Ovary (tissue), 9 donors: ENCODE measurements around the gene SORCS2. TPM values are rescaled to one million over a fixed set of nuclear protein-coding genes. Genes with fewer than 3 reads are reported as not detected.

Experiments
- DNase-seq, 5 donors: peaks; one replicate each; pipeline ENCODE4 v3.0.0-alpha.2; 2019 to 2020
- H3K27ac ChIP-seq, 2 donors: fragments of 200-600 bp; one replicate each; pipeline versions ENCODE4 v1.5.1 to v1.8.0; 2019 to 2022
- H3K27me3 ChIP-seq: fragments of 200-600 bp; one replicate; pipeline ENCODE4 v1.8.0; 2022
- H3K36me3 ChIP-seq: fragments of 200-600 bp; sonication (generic); one replicate; pipeline ENCODE4 v1.5.1; 2019
- H3K4me1 ChIP-seq: one replicate; pipeline ENCODE4 v1.8.1; 2013; ENCODE audit warnings: mild to moderate bottlenecking, moderate library complexity; ENCODE audit not compliant: insufficient read depth
- H3K4me3 ChIP-seq: fragments of 200-600 bp; sonication (generic); one replicate; pipeline ENCODE4 v1.5.1; 2017
- H3K9me3 ChIP-seq, 2 donors: fragments of 200-600 bp in 1 of 2; sonication (generic) in 1 of 2; one replicate each; pipeline versions ENCODE4 v1.5.1 to v1.8.1; 2013 to 2019; ENCODE audit warnings: mild to moderate bottlenecking in 1 of 2, moderate library complexity in 1 of 2
- EP300 ChIP-seq: sonication (generic); formaldehyde crosslinking; IDR thresholded peaks from one replicate; pipeline ENCODE4 v1.6.1; 2017; ENCODE audit warnings: antibody characterized with exemption
- POLR2A ChIP-seq: fragments of 450-650 bp; IDR thresholded peaks from one replicate; pipeline ENCODE4 v1.6.1; 2017; ENCODE audit warnings: antibody characterized with exemption, mild to moderate bottlenecking, moderate library complexity
- whole genome bisulfite sequencing, 3 donors: extraction: QIAGEN DNeasy Blood & Tissue Kit in 1 of 3; methylation state at CpG; one replicate each; pipeline versions ENCODE4 v1.1.5 to v1.1.7; 2013 to 2017; 5-methylcytosine and 5-hydroxymethylcytosine counted together
- intact Hi-C, 4 donors: fragments of 100-400 bp; cut with DNase I; formaldehyde crosslinking; loops; one replicate each; pipeline versions ENCODE4 v1.11.0 to v1.15.1; 2022 to 2023
- polyA plus RNA-seq, 2 donors: library from polyadenylated mRNA; stranded (reverse); fragments of 200-250 nt in 1 of 2; fragments of 350-450 nt in 1 of 2; fragmentation: Illumina TruSeq in 1 of 2; extraction: RNeasy Lipid Tissue Mini Kit (QIAGEN cat#74804) in 1 of 2; gene quantifications; one replicate each; pipeline ENCODE4 v1.2.3, GENCODE V29; 2013 to 2014
- total RNA-seq, 7 donors: library from RNA; depleted of rRNA in 2 of 7; stranded (reverse); fragments of >200 nt in 2 of 7; fragmentation: NEBNext Ultra II Directional in 3 of 7; extraction: Animal tissue kit (Norgen Biotek cat#: 25700) in 3 of 7; gene quantifications; one replicate each; pipeline versions ENCODE4 v1.1.0 to v1.2.4, GENCODE V29; 2016 to 2023
- TF ChIP-seq, protein P1 (sequence below), 3 donors: fragments of 450-650 bp in 2 of 3; fragments of 200-600 bp in 1 of 3; IDR thresholded peaks; one replicate each; pipeline versions ENCODE4 v1.5.1 to v1.8.0; 2016 to 2022; ENCODE audit warnings: antibody characterized with exemption in 3 of 3, mild to moderate bottlenecking in 1 of 3
- donor health status: DM: no; HTN: no; CAD: no; lungs with moderate emphysema.
- donor health status: DM: no; HTN: no; CAD: no.
- donor health status: Bipolar disorder and iron deficiency.
- donor health status: DM: yes; HTN: yes; CAD: no.
- donor health status: DM: no; HTN: no; CAD: no.
- donor health status: DM: yes; HTN: yes; CAD: no.

SORCS2 gene
- total and polyA plus RNA-seq, 9 donors = 0.60 to 23.9 (median 7.1) TPM

GRCh38 chr4:7616193-7616592 lies 423.9 kb downstream of the SORCS2 start:
- Histone ChIP-seq H3K4me3 (no peak overlapping the region), H3K4me1 (no peaks in the 10 kb centered on the region), H3K27me3 (no peaks in the 10 kb centered on the region), H3K9me3 (no peaks in the 10 kb centered on the region), H3K36me3 (no peaks in the 10 kb centered on the region), H3K27ac (no peak overlapping the region)
- 93 to 99% (median 97%) methylated on average over 3 of the region's 3 CpGs for whole genome bisulfite sequencing, 3 donors
- TF ChIP-seq, protein P1, sequence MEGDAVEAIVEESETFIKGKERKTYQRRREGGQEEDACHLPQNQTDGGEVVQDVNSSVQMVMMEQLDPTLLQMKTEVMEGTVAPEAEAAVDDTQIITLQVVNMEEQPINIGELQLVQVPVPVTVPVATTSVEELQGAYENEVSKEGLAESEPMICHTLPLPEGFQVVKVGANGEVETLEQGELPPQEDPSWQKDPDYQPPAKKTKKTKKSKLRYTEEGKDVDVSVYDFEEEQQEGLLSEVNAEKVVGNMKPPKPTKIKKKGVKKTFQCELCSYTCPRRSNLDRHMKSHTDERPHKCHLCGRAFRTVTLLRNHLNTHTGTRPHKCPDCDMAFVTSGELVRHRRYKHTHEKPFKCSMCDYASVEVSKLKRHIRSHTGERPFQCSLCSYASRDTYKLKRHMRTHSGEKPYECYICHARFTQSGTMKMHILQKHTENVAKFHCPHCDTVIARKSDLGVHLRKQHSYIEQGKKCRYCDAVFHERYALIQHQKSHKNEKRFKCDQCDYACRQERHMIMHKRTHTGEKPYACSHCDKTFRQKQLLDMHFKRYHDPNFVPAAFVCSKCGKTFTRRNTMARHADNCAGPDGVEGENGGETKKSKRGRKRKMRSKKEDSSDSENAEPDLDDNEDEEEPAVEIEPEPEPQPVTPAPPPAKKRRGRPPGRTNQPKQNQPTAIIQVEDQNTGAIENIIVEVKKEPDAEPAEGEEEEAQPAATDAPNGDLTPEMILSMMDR (IDR thresholded peaks at IDR 0.05) = no peak
- TF ChIP-seq EP300 = no peak
- no peak for TF ChIP-seq POLR2A
- intact Hi-C loops = no loop called here
- DNase-seq = no peak

GRCh38 chr4:7618361-7618760 lies 426.0 kb downstream of the SORCS2 start:
- Histone ChIP-seq H3K27ac (no peak overlapping the region), H3K36me3 (no peaks in the 10 kb centered on the region), H3K27me3 (no peaks in the 10 kb centered on the region), H3K9me3 (no peaks in the 10 kb centered on the region), H3K4me3 (no peak overlapping the region), H3K4me1 (no peaks in the 10 kb centered on the region)
- WGBS, 3 donors = 86 to 90% (median 86%) methylated on average over 9 of the region's 9 CpGs
- DNase-seq = no peak
- TF ChIP-seq, protein P1 (IDR thresholded peaks at IDR 0.05) = no peak
- TF ChIP-seq EP300 (no peak), POLR2A (no peak)
- intact Hi-C loops = no loop called here

GRCh38 chr4:7620086-7620813 lies 427.9 kb downstream of the SORCS2 start:
- H3K27ac ChIP-seq = no peak overlapping the region
- no peaks in the 10 kb centered on the region for H3K27me3 ChIP-seq
- WGBS, 3 donors = 72 to 82% (median 75%) methylated on average over 16 of the region's 16 CpGs
- peaks cover 2% of the 10 kb centered on the region for H3K4me1 ChIP-seq
- intact Hi-C loops = no loop called here
- no peak for DNase-seq
- no peak overlapping the region for H3K4me3 ChIP-seq
- no peaks in the 10 kb centered on the region for H3K36me3 ChIP-seq
- no peaks in the 10 kb centered on the region for H3K9me3 ChIP-seq
- TF ChIP-seq POLR2A = no peak
- TF ChIP-seq, protein P1 (IDR thresholded peaks at IDR 0.05) = no peak
- TF ChIP-seq EP300 = no peak

DNA sequence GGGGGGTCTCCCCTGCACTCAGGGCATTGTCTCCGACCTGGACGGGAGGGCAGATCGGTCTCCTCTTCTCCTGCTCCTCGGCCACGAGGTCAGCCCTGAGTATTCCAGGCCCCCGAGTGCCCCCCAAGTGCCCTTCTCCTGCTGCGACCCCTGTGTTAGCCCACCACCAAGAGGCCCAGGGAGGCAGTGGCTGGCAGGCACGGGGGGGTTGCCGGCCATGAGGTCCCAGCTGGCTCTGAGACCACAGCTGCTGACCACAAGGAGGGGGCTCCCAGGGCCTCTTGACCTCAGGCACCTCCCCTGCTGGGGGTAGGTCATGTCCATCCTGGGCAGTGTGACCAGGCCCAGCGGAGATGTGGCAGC lies 428.5 kb downstream of the SORCS2 start:
- Histone ChIP-seq H3K27me3 (no peaks in the 10 kb centered on the region), H3K4me1 (peaks cover 2% of the 10 kb centered on the region), H3K9me3 (no peaks in the 10 kb centered on the region), H3K36me3 (no peaks in the 10 kb centered on the region), H3K4me3 (no peak overlapping the region), H3K27ac (no peak overlapping the region)
- DNase-seq = no peak
- intact Hi-C loops = no loop called here
- TF ChIP-seq, protein P1 (IDR thresholded peaks at IDR 0.05) = no peak
- TF ChIP-seq POLR2A (no peak), EP300 (no peak)
- WGBS, 3 donors = 59 to 70% (median 68%) methylated on average over 9 to 10 of the region's 10 CpGs
